ENCODE results near the gene CELF2.
A peak's percentile ranks its signal among the peaks of the same experiment; 100 is the strongest.

GRCh38 chr10:11177926-11178471, 160.3 kb downstream of the CELF2 start:
- TF ChIP-seq CTCF (IDR thresholded peaks at IDR 0.05) = no peak
- peak in 1 of 2 donors; percentile 22 for TF ChIP-seq POLR2AphosphoS5 (IDR thresholded peaks at IDR 0.05)
- TF ChIP-seq POLR2A (IDR thresholded peaks at IDR 0.05) = no peak
- no peak for TF ChIP-seq EP300 (IDR thresholded peaks at IDR 0.05)
